Thoracic aorta (tissue), 2 donors: ENCODE data around the gene LRP1B. TPM values are rescaled to one million over a fixed set of nuclear protein-coding genes. Genes with fewer than 3 reads are reported as not detected.

ENCODE experiments used
- ATAC-seq: fragments of 150-250 bp; one replicate; pipeline ENCODE4 v1.8.0; 2017; ENCODE audit warnings: low read depth; ENCODE audit not compliant: insufficient number of reproducible peaks, low FRiP score
- DNase-seq: peaks from one replicate; pipeline ENCODE4 v3.0.0-alpha.2; 2020; ENCODE audit warnings: low spot score
- H3K27ac ChIP-seq, 2 donors: fragments of 200-600 bp; sonication (generic); 1 replicate in 1 of 2; 2 replicates in 1 of 2; pipeline ENCODE4 v1.5.1; 2016; ENCODE audit warnings: mild to moderate bottlenecking in 2 of 2, moderate library complexity in 2 of 2
- H3K27me3 ChIP-seq: fragments of 200-600 bp; sonication (generic); replicated peaks from 2 replicates; pipeline ENCODE4 v1.6.0; 2016; ENCODE audit warnings: mild to moderate bottlenecking; ENCODE audit not compliant: insufficient read depth
- H3K36me3 ChIP-seq: fragments of 200-600 bp; sonication (generic); one replicate; pipeline ENCODE4 v1.5.1; 2016
- H3K4me1 ChIP-seq, 2 donors: fragments of 200-600 bp; sonication (generic); 1 replicate in 1 of 2; 2 replicates in 1 of 2; pipeline versions ENCODE4 v1.5.1 to v1.6.0; 2016; ENCODE audit warnings: low read depth in 2 of 2, mild to moderate bottlenecking in 1 of 2; ENCODE audit not compliant: control insufficient read depth in 1 of 2
- H3K4me3 ChIP-seq: fragments of 200-600 bp; sonication (generic); 2 replicates; pipeline ENCODE4 v1.5.1; 2016; ENCODE audit warnings: mild to moderate bottlenecking
- H3K9me3 ChIP-seq: fragments of 200-600 bp; sonication (generic); 2 replicates; pipeline ENCODE4 v1.5.1; 2016
- total RNA-seq, 2 donors: library from RNA; depleted of rRNA; stranded (reverse); fragments of >200 nt; gene quantifications; one replicate each; pipeline versions ENCODE4 v1.1.0 to v1.2.3, GENCODE V29; 2016
- TF ChIP-seq, protein P1 (sequence below): fragments of 200-600 bp; sonication (generic); IDR thresholded peaks from one replicate; pipeline ENCODE4 v1.5.1; 2019; ENCODE audit warnings: antibody characterized with exemption

The LRP1B gene
- total RNA-seq, 2 donors from 2014 or later: 0.27 to 0.28 TPM

DNA sequence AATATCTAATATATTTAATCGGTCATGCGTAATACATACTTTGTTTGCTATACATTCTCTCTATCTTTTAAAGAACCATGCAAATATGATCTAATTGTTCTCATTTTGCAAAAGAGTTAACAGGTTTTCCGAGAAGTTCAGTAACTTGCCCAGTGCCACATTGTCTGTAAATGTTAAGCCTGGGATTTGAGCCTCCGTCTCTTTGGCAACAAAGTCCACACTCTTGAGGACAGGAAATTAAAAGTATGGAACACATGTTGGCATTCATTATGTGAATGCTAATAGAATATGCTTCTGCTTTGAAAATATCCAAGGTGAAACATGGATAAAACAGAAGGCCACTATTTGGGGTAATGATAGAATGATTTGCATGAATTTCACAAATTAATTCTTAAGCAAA is 85.2 kb downstream of the LRP1B start:
- Histone ChIP-seq H3K4me3 (no peak overlapping the region), H3K27ac (no peak overlapping the region), H3K27me3 (no peaks in the 10 kb centered on the region), H3K4me1 (no peaks in the 10 kb centered on the region), H3K36me3 (no peaks in the 10 kb centered on the region), H3K9me3 (no peaks in the 10 kb centered on the region)
- TF ChIP-seq, protein P1, sequence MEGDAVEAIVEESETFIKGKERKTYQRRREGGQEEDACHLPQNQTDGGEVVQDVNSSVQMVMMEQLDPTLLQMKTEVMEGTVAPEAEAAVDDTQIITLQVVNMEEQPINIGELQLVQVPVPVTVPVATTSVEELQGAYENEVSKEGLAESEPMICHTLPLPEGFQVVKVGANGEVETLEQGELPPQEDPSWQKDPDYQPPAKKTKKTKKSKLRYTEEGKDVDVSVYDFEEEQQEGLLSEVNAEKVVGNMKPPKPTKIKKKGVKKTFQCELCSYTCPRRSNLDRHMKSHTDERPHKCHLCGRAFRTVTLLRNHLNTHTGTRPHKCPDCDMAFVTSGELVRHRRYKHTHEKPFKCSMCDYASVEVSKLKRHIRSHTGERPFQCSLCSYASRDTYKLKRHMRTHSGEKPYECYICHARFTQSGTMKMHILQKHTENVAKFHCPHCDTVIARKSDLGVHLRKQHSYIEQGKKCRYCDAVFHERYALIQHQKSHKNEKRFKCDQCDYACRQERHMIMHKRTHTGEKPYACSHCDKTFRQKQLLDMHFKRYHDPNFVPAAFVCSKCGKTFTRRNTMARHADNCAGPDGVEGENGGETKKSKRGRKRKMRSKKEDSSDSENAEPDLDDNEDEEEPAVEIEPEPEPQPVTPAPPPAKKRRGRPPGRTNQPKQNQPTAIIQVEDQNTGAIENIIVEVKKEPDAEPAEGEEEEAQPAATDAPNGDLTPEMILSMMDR: no peak
- DNase-seq: no peak
- no peak for ATAC-seq

DNA sequence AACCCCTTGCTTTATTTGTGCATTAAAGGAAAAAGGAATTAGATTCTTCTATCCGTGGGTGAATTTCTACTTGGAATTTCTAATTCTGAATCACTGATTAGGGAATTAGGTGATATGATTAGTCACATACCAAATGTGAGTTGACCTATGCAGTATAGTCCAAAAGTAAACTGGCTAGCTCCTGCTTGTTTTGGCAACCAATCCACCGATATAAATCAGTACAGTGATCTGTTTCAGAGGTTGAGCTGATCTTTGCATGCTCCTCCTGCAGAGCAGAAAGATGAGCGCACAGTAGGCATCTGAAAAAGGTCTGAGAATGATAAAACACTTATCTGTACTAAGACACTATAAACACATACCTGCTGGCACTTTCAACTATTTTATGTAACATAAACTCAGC is 86.6 kb downstream of the LRP1B start:
- DNase-seq (no peak), ATAC-seq (no peak)
- no peaks in the 10 kb centered on the region for H3K9me3 ChIP-seq

DNA sequence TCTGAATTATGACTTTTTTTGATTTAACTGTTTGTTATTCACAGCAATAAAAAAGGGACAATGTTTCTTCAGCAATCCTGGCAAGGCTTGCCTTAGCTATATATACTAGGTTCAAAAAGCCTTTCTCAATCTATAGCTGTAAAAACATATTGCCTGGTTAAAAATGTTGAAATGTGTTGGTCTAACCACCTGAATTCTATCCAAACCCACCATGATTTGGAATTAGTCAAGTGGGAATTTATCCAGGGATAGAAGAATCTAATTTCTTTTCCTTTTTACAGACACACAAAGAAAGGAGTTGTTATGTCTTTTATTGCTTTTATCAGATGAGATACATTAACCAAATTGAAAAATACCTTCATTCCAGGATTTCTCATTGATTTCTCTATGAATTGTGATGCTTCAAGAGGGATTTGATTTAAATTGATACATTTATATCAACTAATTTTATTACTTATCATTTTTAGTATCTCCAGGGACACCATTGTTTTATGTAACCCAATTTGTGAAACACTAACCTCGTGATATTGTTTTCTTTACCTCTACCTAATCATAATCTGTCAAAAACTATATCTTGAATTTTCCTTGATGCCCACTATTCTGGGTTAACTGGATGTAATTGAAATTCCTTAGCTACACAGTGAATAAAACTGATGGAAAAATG is 88.1 kb downstream of the LRP1B start:
- ATAC-seq (no peak), DNase-seq (no peak)
- Histone ChIP-seq H3K36me3 (no peaks in the 10 kb centered on the region), H3K9me3 (no peaks in the 10 kb centered on the region), H3K27ac (no peak overlapping the region), H3K4me1 (no peaks in the 10 kb centered on the region), H3K27me3 (no peaks in the 10 kb centered on the region), H3K4me3 (no peak overlapping the region)
- TF ChIP-seq, protein P1: no peak

More for the DNA sequence above, 86.6 kb downstream of the LRP1B start:
- Histone ChIP-seq H3K27ac (no peak overlapping the region), H3K27me3 (no peaks in the 10 kb centered on the region), H3K36me3 (no peaks in the 10 kb centered on the region), H3K4me3 (no peak overlapping the region), H3K4me1 (no peaks in the 10 kb centered on the region)
- TF ChIP-seq, protein P1: no peak

DNA sequence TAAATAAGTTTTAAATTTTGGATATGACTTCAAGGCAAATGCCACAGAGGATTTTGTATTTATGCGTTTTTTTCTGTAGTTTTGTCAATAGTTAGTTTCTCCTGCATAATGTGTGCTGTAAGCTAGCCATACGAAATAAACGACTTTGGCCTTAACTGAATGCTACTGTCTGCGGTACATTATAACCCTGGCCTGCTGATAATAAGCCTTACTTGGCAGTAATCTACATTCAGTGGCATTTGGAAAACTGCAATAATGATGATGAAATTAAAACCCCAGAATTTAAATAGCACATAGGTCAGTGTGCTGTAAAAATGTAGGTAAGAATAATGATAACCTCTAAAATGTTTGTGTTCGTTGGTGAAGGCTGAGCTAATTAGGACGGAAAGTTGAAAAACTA is 88.8 kb downstream of the LRP1B start:
- Histone ChIP-seq H3K36me3 (no peaks in the 10 kb centered on the region), H3K27me3 (no peaks in the 10 kb centered on the region), H3K4me3 (no peak overlapping the region), H3K9me3 (no peaks in the 10 kb centered on the region), H3K4me1 (no peaks in the 10 kb centered on the region), H3K27ac (no peak overlapping the region)
- DNase-seq (no peak), ATAC-seq (no peak)
- TF ChIP-seq, protein P1: no peak

DNA sequence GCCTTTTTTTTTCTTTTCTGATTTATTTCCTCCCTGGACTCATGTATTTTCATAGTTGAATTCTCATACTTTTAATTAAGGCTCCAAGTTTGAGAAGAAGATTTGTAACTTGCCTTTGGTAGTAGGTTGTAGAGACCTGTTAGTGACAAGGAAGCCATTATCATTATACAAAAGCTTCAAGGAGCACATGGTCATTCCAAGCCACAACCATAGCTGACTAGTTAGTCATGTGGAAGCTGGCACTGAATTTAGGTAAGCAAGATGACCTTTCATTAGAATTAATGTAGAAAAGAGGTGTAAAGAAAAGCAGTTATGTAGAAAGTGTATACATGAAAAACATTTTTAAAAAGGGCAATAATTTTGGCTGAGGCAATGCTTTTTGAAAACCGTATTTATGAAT is 89.7 kb downstream of the LRP1B start:
- H3K4me3 ChIP-seq: no peak overlapping the region
- DNase-seq (no peak), ATAC-seq (no peak)
- no peaks in the 10 kb centered on the region for H3K36me3 ChIP-seq
- TF ChIP-seq, protein P1: no peak
- no peak overlapping the region for H3K27ac ChIP-seq
- H3K27me3 ChIP-seq: no peaks in the 10 kb centered on the region
- H3K4me1 ChIP-seq: no peaks in the 10 kb centered on the region
- no peaks in the 10 kb centered on the region for H3K9me3 ChIP-seq
